CD8-positive, alpha-beta memory T cell (primary cell): ENCODE measurements around the gene STARD13. TPM values are rescaled to one million over a fixed set of nuclear protein-coding genes. Genes with fewer than 3 reads are reported as not detected.

Source experiments
- CTCF ChIA-PET: fragments of 350-600 bp; sonication (Branson Sonifier 250); formaldehyde crosslinking; loops from one replicate; lab custom pipeline; 2021; ENCODE audit warnings: antibody characterized with exemption; lab: Charles Lee
- POLR2A ChIA-PET: fragments of 350-600 bp; sonication (Branson Sonifier 250); formaldehyde crosslinking; loops from one replicate; lab custom pipeline; 2021; ENCODE audit warnings: antibody characterized with exemption; lab: Charles Lee
- DNase-seq, 5 donors: peaks; one replicate each; pipeline versions ENCODE4 v3.0.0 to v3.0.0-alpha.2; 2020 to 2022; ENCODE audit warnings: mixed read lengths in 1 of 5
- H3K27ac ChIP-seq: one replicate; pipeline ENCODE4 v1.7.0; 2013; ENCODE audit warnings: low read depth, mild to moderate bottlenecking, low read length, moderate library complexity
- H3K27me3 ChIP-seq: 2 replicates; pipeline ENCODE4 v1.7.0; 2013; ENCODE audit warnings: low read length, mild to moderate bottlenecking; ENCODE audit not compliant: insufficient read depth, poor library complexity, severe bottlenecking
- H3K36me3 ChIP-seq: 2 replicates; pipeline ENCODE4 v1.7.0; 2013; ENCODE audit warnings: mild to moderate bottlenecking, low read length, moderate library complexity; ENCODE audit not compliant: insufficient read depth
- H3K4me1 ChIP-seq: 2 replicates; pipeline ENCODE4 v1.7.0; 2013; ENCODE audit warnings: mild to moderate bottlenecking, low read length, moderate library complexity; ENCODE audit not compliant: insufficient read depth
- H3K4me3 ChIP-seq: 2 replicates; pipeline ENCODE4 v1.7.0; 2013; ENCODE audit warnings: mild to moderate bottlenecking, low read length
- H3K9me3 ChIP-seq: 2 replicates; pipeline ENCODE4 v1.7.0; 2013; ENCODE audit warnings: mild to moderate bottlenecking, low read length
- H3K27ac Mint-ChIP-seq, 8 donors: one replicate each; pipeline ENCODE4 v1.8.0; 2020 to 2021; ENCODE audit warnings: mixed read lengths in 8 of 8, mild to moderate bottlenecking in 6 of 8, inconsistent platforms in 3 of 8, moderate library complexity in 3 of 8
- H3K27me3 Mint-ChIP-seq, 2 donors: one replicate each; pipeline ENCODE4 v1.8.0; 2020 to 2021; ENCODE audit warnings: mixed read lengths in 2 of 2, mild to moderate bottlenecking in 1 of 2, moderate library complexity in 1 of 2
- H3K36me3 Mint-ChIP-seq, 3 donors: one replicate each; pipeline ENCODE4 v1.8.0; 2020 to 2021; ENCODE audit warnings: mixed read lengths in 3 of 3, inconsistent platforms in 1 of 3, mild to moderate bottlenecking in 1 of 3
- H3K4me1 Mint-ChIP-seq, 3 donors: one replicate each; pipeline ENCODE4 v1.8.0; 2020 to 2021; ENCODE audit warnings: mixed read lengths in 3 of 3, inconsistent platforms in 1 of 3, mild to moderate bottlenecking in 1 of 3
- H3K4me3 Mint-ChIP-seq, 7 donors: one replicate each; pipeline ENCODE4 v1.8.0; 2020 to 2021; ENCODE audit warnings: mixed read lengths in 7 of 7, mild to moderate bottlenecking in 6 of 7, moderate library complexity in 4 of 7, inconsistent platforms in 2 of 7
- H3K9me3 Mint-ChIP-seq, 5 donors: one replicate each; pipeline ENCODE4 v1.8.0; 2020 to 2022; ENCODE audit warnings: mixed read lengths in 5 of 5, mild to moderate bottlenecking in 3 of 5, moderate library complexity in 2 of 5, inconsistent platforms in 1 of 5
- polyA plus RNA-seq: library from polyadenylated mRNA; unstranded; fragments of 300-500 nt; fragmentation: Illumina TruSeq; gene quantifications from one replicate; pipeline ENCODE4 v1.2.3, GENCODE V29; 2021
- total RNA-seq, 2 experiments: library from RNA; stranded (reverse); gene quantifications; one replicate each; pipeline ENCODE4 v1.2.3, GENCODE V29; 2021

STARD13 gene
- total and polyA plus RNA-seq, 3 experiments from 2014 or later = 0.40 to 0.48 TPM; not detected in 1

DNA sequence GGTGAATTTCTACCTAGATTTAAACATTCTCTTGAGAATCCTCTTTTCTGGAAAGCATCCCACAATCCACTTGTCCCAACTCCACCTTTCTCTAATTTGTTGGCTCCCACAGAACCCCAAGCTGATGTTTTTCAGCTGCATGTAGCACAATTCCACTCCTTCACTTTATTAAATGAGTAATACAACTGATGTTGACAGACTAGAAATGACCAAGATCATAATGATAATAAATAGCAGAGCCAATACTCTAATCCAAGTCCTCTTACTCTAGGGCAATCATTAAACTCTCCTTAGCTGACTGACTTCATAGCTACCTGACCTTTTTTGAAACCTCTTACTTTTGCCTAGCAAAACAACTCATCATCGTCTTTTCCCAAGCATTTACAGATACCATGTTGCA, 27.9 kb upstream of the STARD13 start:
- H3K27me3 Mint-ChIP-seq = peaks cover 0 to 21% of the 10 kb centered on the region in 2 donors
- H3K9me3 Mint-ChIP-seq = no peaks in the 10 kb centered on the region
- H3K27me3 ChIP-seq = no peaks in the 10 kb centered on the region
- H3K4me3 ChIP-seq = no peak overlapping the region
- H3K36me3 Mint-ChIP-seq = no peaks in the 10 kb centered on the region
- no peaks in the 10 kb centered on the region for H3K9me3 ChIP-seq
- H3K4me1 Mint-ChIP-seq = no peaks in the 10 kb centered on the region
- H3K4me3 Mint-ChIP-seq = no peak overlapping the region
- H3K4me1 ChIP-seq = no peaks in the 10 kb centered on the region
- H3K36me3 ChIP-seq = no peaks in the 10 kb centered on the region
- H3K27ac ChIP-seq = no peak overlapping the region
- CTCF ChIA-PET = no interaction called here
- no peak for DNase-seq
- H3K27ac Mint-ChIP-seq = no peak overlapping the region
- POLR2A ChIA-PET = no interaction called here

DNA sequence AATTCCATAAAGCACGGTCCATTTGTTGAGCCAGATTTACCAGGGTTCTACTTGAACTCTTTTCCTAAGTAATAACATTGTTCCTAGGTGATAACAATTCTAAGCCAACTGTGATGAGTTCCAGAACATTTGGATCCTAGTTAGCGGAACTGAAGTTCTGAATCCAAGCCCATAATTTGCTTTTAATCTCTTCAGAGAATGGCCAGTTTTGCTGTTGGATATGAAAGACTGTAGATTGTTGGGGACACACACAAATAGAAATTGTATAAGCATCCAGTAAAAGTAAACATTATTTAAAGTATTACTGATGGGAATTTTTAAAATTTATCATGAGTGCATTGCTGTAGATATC, 27.3 kb upstream of the STARD13 start:
- H3K4me3 ChIP-seq = no peak overlapping the region
- H3K27me3 Mint-ChIP-seq = peaks cover 0 to 21% of the 10 kb centered on the region in 2 donors
- no peaks in the 10 kb centered on the region for H3K36me3 Mint-ChIP-seq
- DNase-seq = no peak
- no peak overlapping the region for H3K27ac Mint-ChIP-seq
- H3K27ac ChIP-seq = no peak overlapping the region
- no peaks in the 10 kb centered on the region for H3K9me3 ChIP-seq
- H3K4me1 Mint-ChIP-seq = no peaks in the 10 kb centered on the region
- POLR2A ChIA-PET = no interaction called here
- no peaks in the 10 kb centered on the region for H3K36me3 ChIP-seq
- H3K4me1 ChIP-seq = no peaks in the 10 kb centered on the region
- H3K9me3 Mint-ChIP-seq = no peaks in the 10 kb centered on the region
- H3K4me3 Mint-ChIP-seq = no peak overlapping the region
- CTCF ChIA-PET = no interaction called here
- H3K27me3 ChIP-seq = no peaks in the 10 kb centered on the region

DNA sequence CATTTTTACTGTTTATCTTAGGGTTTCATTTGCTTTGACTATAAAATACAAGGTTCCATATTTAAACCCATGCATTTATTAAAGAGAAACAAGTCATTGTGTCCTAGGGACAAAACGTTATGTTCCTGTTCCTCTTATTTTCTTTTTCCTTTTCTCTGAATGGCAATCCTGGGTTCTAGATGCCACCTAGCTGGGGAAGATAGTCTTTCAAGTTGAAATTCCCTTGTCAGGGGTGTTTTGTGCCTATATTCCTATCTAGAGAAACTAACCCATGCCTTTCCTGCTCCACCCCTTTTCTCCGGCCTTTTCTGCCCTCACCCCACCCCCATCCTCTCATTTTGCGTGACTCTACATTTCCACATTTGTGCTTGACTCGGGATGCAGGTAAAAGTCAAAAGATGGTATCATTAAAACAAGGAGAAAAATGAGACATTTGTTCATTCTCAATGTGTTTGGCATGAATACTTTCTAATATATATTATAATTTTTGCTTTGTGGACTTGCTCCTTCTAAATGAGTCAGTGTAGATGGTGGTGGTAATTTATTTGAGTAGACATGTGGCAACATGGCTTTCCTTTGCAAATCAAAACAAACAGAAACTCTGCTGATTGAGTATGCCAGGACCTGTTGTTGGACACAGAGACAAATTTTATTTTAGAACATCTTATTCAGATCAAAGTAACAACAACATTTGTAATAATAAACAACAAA, 26.8 kb upstream of the STARD13 start:
- H3K36me3 Mint-ChIP-seq = no peaks in the 10 kb centered on the region
- CTCF ChIA-PET = no interaction called here

DNA sequence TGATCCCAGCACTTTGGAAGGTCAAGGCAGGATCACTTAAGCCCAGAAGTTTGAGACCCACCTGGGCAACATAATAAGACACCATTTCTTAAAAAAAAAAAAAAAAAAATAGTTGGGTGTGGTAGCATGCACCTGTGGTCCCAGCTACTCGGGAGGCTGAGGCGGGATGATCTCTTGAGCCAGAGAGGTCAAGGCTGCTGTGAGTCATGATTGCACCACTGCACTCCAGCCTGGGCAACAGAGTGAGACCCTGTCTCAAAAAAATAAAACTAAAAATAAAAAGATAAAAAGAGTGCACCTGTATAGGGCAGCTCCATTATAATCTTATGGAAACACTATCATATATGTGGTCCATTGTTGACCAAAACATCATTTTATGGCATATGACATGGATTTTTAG, 25.5 kb upstream of the STARD13 start:
- H3K36me3 ChIP-seq = no peaks in the 10 kb centered on the region
- H3K4me1 Mint-ChIP-seq = no peaks in the 10 kb centered on the region
- ChIA-PET CTCF (no interaction called here), POLR2A (no interaction called here)
- no peak overlapping the region for H3K27ac ChIP-seq
- no peaks in the 10 kb centered on the region for H3K36me3 Mint-ChIP-seq
- H3K27me3 Mint-ChIP-seq = peaks cover 4 to 19% of the 10 kb centered on the region in 2 donors
- peaks cover 0 to 5% (median 2%) of the 10 kb centered on the region in 5 donors for H3K9me3 Mint-ChIP-seq
- no peak overlapping the region for H3K4me3 Mint-ChIP-seq
- H3K4me3 ChIP-seq = no peak overlapping the region
- no peaks in the 10 kb centered on the region for H3K4me1 ChIP-seq
- no peaks in the 10 kb centered on the region for H3K27me3 ChIP-seq
- DNase-seq = no peak
- no peaks in the 10 kb centered on the region for H3K9me3 ChIP-seq
- no peak overlapping the region for H3K27ac Mint-ChIP-seq

More for the DNA sequence above, 26.8 kb upstream of the STARD13 start:
- no peak overlapping the region for H3K4me3 ChIP-seq
- H3K36me3 ChIP-seq = no peaks in the 10 kb centered on the region
- H3K27ac ChIP-seq = no peak overlapping the region
- Mint-ChIP-seq H3K27me3 (peaks cover 0 to 19% of the 10 kb centered on the region in 2 donors), H3K9me3 (peaks cover 0 to 3% (median 0%) of the 10 kb centered on the region in 5 donors), H3K4me1 (no peaks in the 10 kb centered on the region), H3K4me3 (no peak overlapping the region), H3K27ac (no peak overlapping the region)
- no peaks in the 10 kb centered on the region for H3K4me1 ChIP-seq
- no peaks in the 10 kb centered on the region for H3K9me3 ChIP-seq
- POLR2A ChIA-PET = no interaction called here
- no peak for DNase-seq
- H3K27me3 ChIP-seq = no peaks in the 10 kb centered on the region

DNA sequence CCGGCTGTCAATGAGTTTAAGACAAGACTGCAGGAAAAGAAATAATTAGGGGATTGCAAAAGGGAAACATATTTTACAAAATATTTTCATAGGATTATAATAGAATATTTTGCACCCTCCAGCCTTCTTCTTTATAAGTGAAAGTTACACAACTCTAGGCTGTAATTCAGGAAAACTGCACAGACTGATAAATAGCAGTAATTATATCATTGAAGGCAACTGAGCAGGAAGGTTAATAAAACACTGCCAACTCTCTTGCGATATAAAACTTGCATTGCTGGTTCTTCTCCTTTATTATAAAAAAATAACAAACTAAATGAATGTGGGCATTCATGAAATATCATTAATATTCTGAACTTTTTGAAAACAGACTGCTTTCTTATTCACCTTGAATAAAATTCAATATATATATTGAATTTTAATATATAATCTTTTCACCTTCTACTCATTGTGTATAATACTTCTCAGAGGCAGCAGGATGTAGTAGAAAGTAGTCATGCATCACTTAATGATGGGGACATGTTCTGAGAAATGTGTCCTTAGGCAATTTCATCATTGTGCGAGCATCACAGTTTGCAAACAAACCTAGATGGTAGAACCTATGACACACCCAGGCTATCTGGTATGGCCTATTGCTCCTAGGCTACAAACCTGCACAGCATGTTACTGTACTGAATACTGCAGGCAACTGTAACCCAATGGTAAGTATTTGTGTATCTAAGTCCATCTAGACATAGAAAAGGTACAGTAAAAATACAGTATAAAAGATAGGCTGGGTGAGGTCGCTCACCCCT, 24.9 kb upstream of the STARD13 start:
- Histone ChIP-seq H3K36me3 (no peaks in the 10 kb centered on the region), H3K4me3 (no peak overlapping the region), H3K9me3 (no peaks in the 10 kb centered on the region), H3K27ac (no peak overlapping the region), H3K4me1 (no peaks in the 10 kb centered on the region), H3K27me3 (no peaks in the 10 kb centered on the region)
- H3K9me3 Mint-ChIP-seq = peaks cover 0 to 7% (median 2%) of the 10 kb centered on the region in 5 donors
- H3K36me3 Mint-ChIP-seq = no peaks in the 10 kb centered on the region
- H3K4me1 Mint-ChIP-seq = no peaks in the 10 kb centered on the region
- no peak overlapping the region for H3K27ac Mint-ChIP-seq
- DNase-seq = no peak
- H3K27me3 Mint-ChIP-seq = peaks cover 7 to 20% of the 10 kb centered on the region in 2 donors
- H3K4me3 Mint-ChIP-seq = no peak overlapping the region
- POLR2A ChIA-PET = no interaction called here
- CTCF ChIA-PET = no interaction called here

DNA sequence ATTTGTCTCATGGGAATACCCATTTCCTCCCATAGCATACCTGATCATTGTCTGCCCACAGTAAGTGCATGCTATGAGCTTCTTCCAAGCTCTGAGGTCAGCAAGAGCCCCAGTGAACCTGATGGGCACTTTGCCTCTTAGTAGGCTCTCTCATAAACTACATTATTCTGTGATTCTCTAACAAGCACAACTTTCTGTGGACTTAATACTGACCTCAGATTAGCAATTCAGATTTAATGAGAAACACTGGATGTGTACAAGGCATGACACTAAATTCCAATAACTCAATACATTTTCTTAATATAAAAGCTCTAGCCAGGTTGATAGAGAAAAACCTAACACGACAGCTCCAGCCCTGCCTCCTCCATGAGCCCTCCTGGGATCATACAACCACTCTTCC, 23.3 kb upstream of the STARD13 start:
- Histone ChIP-seq H3K27ac (no peak overlapping the region), H3K4me1 (no peaks in the 10 kb centered on the region), H3K27me3 (no peaks in the 10 kb centered on the region), H3K36me3 (no peaks in the 10 kb centered on the region), H3K9me3 (no peaks in the 10 kb centered on the region), H3K4me3 (no peak overlapping the region)
- Mint-ChIP-seq H3K27me3 (peaks cover 7 to 24% of the 10 kb centered on the region in 2 donors), H3K36me3 (no peaks in the 10 kb centered on the region), H3K27ac (no peak overlapping the region), H3K4me3 (no peak overlapping the region), H3K9me3 (peaks cover 0 to 7% (median 2%) of the 10 kb centered on the region in 5 donors), H3K4me1 (no peaks in the 10 kb centered on the region)
- CTCF ChIA-PET = no interaction called here
- POLR2A ChIA-PET = no interaction called here
- no peak for DNase-seq

DNA sequence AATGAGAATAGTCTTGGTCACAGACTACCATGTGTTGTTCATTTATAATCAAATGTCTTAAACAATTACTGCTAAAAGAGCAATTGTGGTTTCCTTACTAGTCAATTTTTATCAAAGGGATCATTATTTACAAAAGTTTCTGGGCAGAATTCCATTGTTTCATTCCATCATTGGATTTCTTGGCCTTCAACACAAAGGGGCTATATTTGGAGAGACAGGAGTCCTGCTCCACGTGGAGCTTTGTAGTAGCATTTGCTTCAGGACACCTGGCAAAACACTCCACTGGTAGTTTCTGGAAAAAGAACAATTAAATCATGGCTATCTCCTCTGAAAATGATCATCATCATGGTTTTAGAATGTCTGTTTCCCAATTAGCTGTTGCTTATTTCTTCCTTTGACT, 22.3 kb upstream of the STARD13 start:
- ChIA-PET POLR2A (no interaction called here), CTCF (no interaction called here)
- no peak for DNase-seq
- Histone ChIP-seq H3K9me3 (no peaks in the 10 kb centered on the region), H3K27me3 (no peaks in the 10 kb centered on the region), H3K27ac (no peak overlapping the region), H3K36me3 (no peaks in the 10 kb centered on the region), H3K4me3 (no peak overlapping the region), H3K4me1 (no peaks in the 10 kb centered on the region)
- Mint-ChIP-seq H3K9me3 (peaks cover 0 to 7% (median 2%) of the 10 kb centered on the region in 5 donors), H3K4me3 (no peak overlapping the region), H3K27ac (no peak overlapping the region), H3K4me1 (no peaks in the 10 kb centered on the region), H3K36me3 (no peaks in the 10 kb centered on the region), H3K27me3 (peaks cover 7 to 19% of the 10 kb centered on the region in 2 donors)

DNA sequence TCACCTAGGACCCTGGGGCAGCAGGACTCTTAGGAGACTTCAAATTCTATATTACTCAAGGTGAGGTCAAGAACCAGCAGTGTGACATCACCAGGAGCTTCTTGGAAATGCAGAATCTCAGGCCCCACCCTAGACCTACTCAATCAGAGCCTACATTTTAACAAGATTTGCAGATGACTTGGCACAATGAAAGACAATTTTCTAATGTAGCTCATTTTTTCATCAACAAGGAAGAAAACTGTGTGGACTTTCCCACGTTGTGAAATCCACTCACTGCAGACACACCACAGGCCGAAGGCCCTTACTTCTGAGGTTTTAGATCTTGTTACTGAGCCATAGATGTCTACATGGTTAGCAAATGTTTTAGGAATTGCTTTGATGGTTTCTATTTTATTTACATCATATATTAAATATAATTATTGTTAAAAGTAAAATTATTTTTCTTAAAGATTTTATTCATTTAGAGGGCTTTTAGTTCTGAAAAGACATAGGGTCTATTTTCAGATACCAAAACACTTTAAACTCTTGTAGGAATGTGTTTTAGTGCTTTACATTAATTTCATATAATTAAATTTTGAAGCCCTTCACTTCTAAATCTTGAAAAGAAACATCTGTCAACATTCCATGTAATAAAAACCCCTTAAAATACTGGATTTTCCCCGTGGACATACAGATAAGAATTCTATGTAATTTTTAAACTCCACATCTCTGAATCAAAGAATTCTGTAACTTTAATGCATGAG, 18.5 kb upstream of the STARD13 start:
- Mint-ChIP-seq H3K9me3 (peaks cover 0 to 7% (median 2%) of the 10 kb centered on the region in 5 donors), H3K36me3 (no peaks in the 10 kb centered on the region), H3K4me3 (no peak overlapping the region), H3K4me1 (no peaks in the 10 kb centered on the region), H3K27ac (no peak overlapping the region), H3K27me3 (peaks cover 7 to 18% of the 10 kb centered on the region in 2 donors)
- Histone ChIP-seq H3K27ac (no peak overlapping the region), H3K4me1 (no peaks in the 10 kb centered on the region), H3K36me3 (no peaks in the 10 kb centered on the region), H3K27me3 (no peaks in the 10 kb centered on the region), H3K9me3 (no peaks in the 10 kb centered on the region), H3K4me3 (no peak overlapping the region)
- DNase-seq = no peak
- CTCF ChIA-PET = no interaction called here
- POLR2A ChIA-PET = no interaction called here
